ENCODE results near the gene KCNC4.

- TF ChIP-seq CTCF (conservative IDR thresholded peaks at IDR 0.05 in 1 of 2, IDR thresholded peaks at IDR 0.05 in 1 of 2; ENCODE audit: extremely low read depth in 1 of 2, insufficient read depth in 1 of 2, low read depth in 1 of 2, low read length in 2 of 2): no peak
- TF ChIP-seq EZH2 (IDR thresholded peaks at IDR 0.05; ENCODE audit: borderline replicate concordance, low read length): no peak
Observed at GRCh38 chr1:110189181-110189580, 20.9 kb upstream of the KCNC4 start.

Data from mammary epithelial cell (primary cell).